ENCODE data around the gene MDGA2.

MDGA2 gene

GRCh38 chr14:47619392-47619791, 56.0 kb downstream of the MDGA2 start:
- DNase-seq (ENCODE audit: low spot score), result no peak

- DNase-seq (ENCODE audit: low spot score), result no peak
These were observed 68.8 kb downstream of the MDGA2 start for GRCh38 chr14:47606566-47606965.

GRCh38 chr14:47596860-47597259, 78.5 kb downstream of the MDGA2 start:
- DNase-seq (ENCODE audit: low spot score), result no peak

- DNase-seq (ENCODE audit: low spot score), result no peak
These were observed 79.2 kb downstream of the MDGA2 start for GRCh38 chr14:47596232-47596631.

GRCh38 chr14:47595552-47595951, 79.9 kb downstream of the MDGA2 start:
- no peak for DNase-seq (ENCODE audit: low spot score)

GRCh38 chr14:47590767-47591495, 84.5 kb downstream of the MDGA2 start:
- no peak for DNase-seq (ENCODE audit: low spot score)

- DNase-seq (ENCODE audit: low spot score), result no peak
These were observed 90.0 kb downstream of the MDGA2 start for GRCh38 chr14:47585447-47585846.

GRCh38 chr14:47567273-47567672, 108.1 kb downstream of the MDGA2 start:
- DNase-seq (ENCODE audit: low spot score), result no peak

GRCh38 chr14:47557894-47558293, 117.5 kb downstream of the MDGA2 start:
- no peak for DNase-seq (ENCODE audit: low spot score)

- no peak for DNase-seq (ENCODE audit: low spot score)
These were observed 120.1 kb downstream of the MDGA2 start for GRCh38 chr14:47555333-47555732.

- no peak for DNase-seq (ENCODE audit: low spot score)
These were observed 125.5 kb downstream of the MDGA2 start for GRCh38 chr14:47549886-47550285.

- no peak for DNase-seq (ENCODE audit: low spot score)
These were observed 131.9 kb downstream of the MDGA2 start for GRCh38 chr14:47543459-47543858.

GRCh38 chr14:47541662-47542061, 133.7 kb downstream of the MDGA2 start:
- DNase-seq (ENCODE audit: low spot score), result no peak

GRCh38 chr14:47539031-47539461, 136.4 kb downstream of the MDGA2 start:
- DNase-seq (ENCODE audit: low spot score), result no peak

- DNase-seq (ENCODE audit: low spot score), result no peak
These were observed 139.1 kb downstream of the MDGA2 start for GRCh38 chr14:47536341-47536740.

GRCh38 chr14:47526591-47527244, 148.7 kb downstream of the MDGA2 start:
- no peak for DNase-seq (ENCODE audit: low spot score)

GRCh38 chr14:47524524-47524923, 150.9 kb downstream of the MDGA2 start:
- no peak for DNase-seq (ENCODE audit: low spot score)

- no peak for DNase-seq (ENCODE audit: low spot score)
These were observed 155.0 kb downstream of the MDGA2 start for GRCh38 chr14:47520382-47520781.

- DNase-seq (ENCODE audit: low spot score), result no peak
These were observed 163.6 kb downstream of the MDGA2 start for GRCh38 chr14:47511829-47512228.

- DNase-seq (ENCODE audit: low spot score), result no peak
These were observed 165.4 kb downstream of the MDGA2 start for GRCh38 chr14:47509957-47510356.

- DNase-seq (ENCODE audit: low spot score), result no peak
These were observed 167.5 kb downstream of the MDGA2 start for GRCh38 chr14:47507861-47508260.

GRCh38 chr14:47500369-47500768, 175.0 kb downstream of the MDGA2 start:
- no peak for DNase-seq (ENCODE audit: low spot score)

- no peak for DNase-seq (ENCODE audit: low spot score)
These were observed 184.6 kb downstream of the MDGA2 start for GRCh38 chr14:47490766-47491165.

GRCh38 chr14:47490353-47490752, 185.1 kb downstream of the MDGA2 start:
- DNase-seq (ENCODE audit: low spot score), result no peak

Measured in AG20443 (cell line).